Activated CD4-positive, alpha-beta memory T cell treated with anti-CD3 and anti-CD28 coated beads for 36 hours (primary cell): ENCODE data around the gene CXCR4. TPM values are rescaled to one million over a fixed set of nuclear protein-coding genes. Genes with fewer than 3 reads are reported as not detected.
A peak's percentile ranks its signal among the peaks of the same experiment; 100 is the strongest.

Experiments used
- CTCF ChIA-PET: fragments of 350-600 bp; sonication (Branson Sonifier 250); formaldehyde crosslinking; loops from one replicate; lab custom pipeline; 2021; ENCODE audit warnings: antibody characterized with exemption, inconsistent platforms; lab: Charles Lee
- POLR2A ChIA-PET: fragments of 350-600 bp; sonication (Branson Sonifier 250); formaldehyde crosslinking; loops from one replicate; lab custom pipeline; 2021; ENCODE audit warnings: antibody characterized with exemption; lab: Charles Lee
- DNase-seq: peaks from one replicate; pipeline ENCODE4 v3.0.0-alpha.2; 2020
- H3K27ac Mint-ChIP-seq: one replicate; pipeline ENCODE4 v1.8.0; 2021; ENCODE audit warnings: mixed read lengths
- H3K27me3 Mint-ChIP-seq: one replicate; pipeline ENCODE4 v1.8.0; 2021; ENCODE audit warnings: mixed read lengths
- H3K36me3 Mint-ChIP-seq: one replicate; pipeline ENCODE4 v1.8.0; 2021; ENCODE audit warnings: mixed read lengths
- H3K4me1 Mint-ChIP-seq: one replicate; pipeline ENCODE4 v1.8.0; 2021; ENCODE audit warnings: low read depth, mixed read lengths
- H3K4me3 Mint-ChIP-seq: one replicate; pipeline ENCODE4 v1.8.0; 2021; ENCODE audit warnings: mild to moderate bottlenecking, mixed read lengths
- H3K9me3 Mint-ChIP-seq: one replicate; pipeline ENCODE4 v1.8.0; 2021; ENCODE audit warnings: mixed read lengths
- intact Hi-C: fragments of 100-400 bp; cut with micrococcal nuclease; formaldehyde crosslinking; loops from one replicate; pipeline ENCODE4 v1.15.1; 2023
- total RNA-seq, 2 experiments: library from RNA; stranded (reverse); gene quantifications; one replicate each; pipeline ENCODE4 v1.2.3, GENCODE V29; 2021

The CXCR4 gene
- total RNA-seq, 2 experiments from 2014 or later = 139 to 141 TPM

- ChIA-PET CTCF (interaction anchor here (0.6 to 1.6 kb wide), 3 partner anchors 11 to 155 kb away, joined by 3 read pairs; no protein-coding TSS in a partner anchor), POLR2A (interaction anchor here (0.8 to 0.9 kb wide), 2 partner anchors 12 to 18 kb away, joined by 3 read pairs; no protein-coding TSS in a partner anchor)
- intact Hi-C loops = loop anchor here (1.0 kb wide), 1 partner anchor 11 kb away; no protein-coding TSS in a partner anchor
- H3K36me3 Mint-ChIP-seq = peaks cover 3% of the 10 kb centered on the region
- H3K27me3 Mint-ChIP-seq = no peaks in the 10 kb centered on the region
- H3K9me3 Mint-ChIP-seq = peaks cover 11% of the 10 kb centered on the region
- H3K27ac Mint-ChIP-seq = peak overlapping the region; percentile 67
- H3K4me3 Mint-ChIP-seq = peak overlapping the region; percentile 7
- no peak for DNase-seq
- peaks cover 47% of the 10 kb centered on the region for H3K4me1 Mint-ChIP-seq
Observed at GRCh38 chr2:136068581-136069227, 49.2 kb downstream of the CXCR4 start.

GRCh38 chr2:136067897-136068580 lies 49.9 kb downstream of the CXCR4 start:
- Mint-ChIP-seq H3K9me3 (peaks cover 11% of the 10 kb centered on the region), H3K27ac (peak overlapping the region; percentile 67), H3K27me3 (no peaks in the 10 kb centered on the region), H3K4me3 (no peak overlapping the region), H3K36me3 (peaks cover 3% of the 10 kb centered on the region), H3K4me1 (peaks cover 49% of the 10 kb centered on the region)
- DNase-seq = no peak
- intact Hi-C loops = loop anchor here (1.0 kb wide), 1 partner anchor 11 kb away; no protein-coding TSS in a partner anchor
- ChIA-PET CTCF (interaction anchor here (1.0 to 1.6 kb wide), 2 partner anchors 10 to 154 kb away, joined by 3 read pairs; no protein-coding TSS in a partner anchor), POLR2A (interaction anchor here (0.6 to 0.8 kb wide), 2 partner anchors 10 to 12 kb away, joined by 3 read pairs; no protein-coding TSS in a partner anchor)

GRCh38 chr2:136067459-136067858 lies 50.5 kb downstream of the CXCR4 start:
- CTCF ChIA-PET = interaction anchor here (1.6 kb wide), 1 partner anchor 10 kb away, joined by 3 read pairs; no protein-coding TSS in a partner anchor
- intact Hi-C loops = no loop called here

GRCh38 chr2:136065907-136066306 lies 52.0 kb downstream of the CXCR4 start:
- POLR2A ChIA-PET = no interaction called here
- Mint-ChIP-seq H3K9me3 (no peaks in the 10 kb centered on the region), H3K36me3 (no peaks in the 10 kb centered on the region), H3K4me1 (peaks cover 50% of the 10 kb centered on the region), H3K27ac (no peak overlapping the region), H3K27me3 (no peaks in the 10 kb centered on the region), H3K4me3 (no peak overlapping the region)
- intact Hi-C loops = no loop called here
- CTCF ChIA-PET = no interaction called here
- no peak for DNase-seq

More at GRCh38 chr2:136067459-136067858, 50.5 kb downstream of the CXCR4 start:
- DNase-seq = no peak
- H3K4me3 Mint-ChIP-seq = no peak overlapping the region
- peaks cover 8% of the 10 kb centered on the region for H3K9me3 Mint-ChIP-seq
- POLR2A ChIA-PET = interaction anchor here (0.6 kb wide), 1 partner anchor 10 kb away, joined by 3 read pairs; no protein-coding TSS in a partner anchor
- no peaks in the 10 kb centered on the region for H3K27me3 Mint-ChIP-seq
- peaks cover 3% of the 10 kb centered on the region for H3K36me3 Mint-ChIP-seq
- no peak overlapping the region for H3K27ac Mint-ChIP-seq
- H3K4me1 Mint-ChIP-seq = peaks cover 49% of the 10 kb centered on the region

- Mint-ChIP-seq H3K36me3 (no peaks in the 10 kb centered on the region), H3K9me3 (no peaks in the 10 kb centered on the region), H3K27me3 (no peaks in the 10 kb centered on the region), H3K4me1 (peaks cover 51% of the 10 kb centered on the region), H3K4me3 (no peak overlapping the region), H3K27ac (no peak overlapping the region)
- ChIA-PET CTCF (no interaction called here), POLR2A (no interaction called here)
- intact Hi-C loops = no loop called here
- no peak for DNase-seq
Observed at GRCh38 chr2:136065384-136065783, 52.6 kb downstream of the CXCR4 start.

Other genes with a start within 250 kb of the CXCR4 start
- 100 to 1,000 TPM; 280 to 284 TPM for gene MCM6, start 241.7 kb downstream of the CXCR4 start, total RNA-seq
- gene DARS1, start 132.5 kb downstream of the CXCR4 start, total RNA-seq = 100 to 1,000 TPM; 215 to 218 TPM